Glutamatergic neuron (in vitro differentiated cells): Measurements from ENCODE around the gene CHST8. TPM values are rescaled to one million over a fixed set of nuclear protein-coding genes. Genes with fewer than 3 reads are reported as not detected.
A peak's percentile ranks its signal among the peaks of the same experiment; 100 is the strongest.

Experiments used
- DNase-seq: peaks from one replicate; pipeline ENCODE4 v3.0.0; 2022
- H3K27ac Mint-ChIP-seq: one replicate; pipeline ENCODE4 v1.8.0; 2020; ENCODE audit warnings: mild to moderate bottlenecking, mixed read lengths, inconsistent platforms; ENCODE audit not compliant: unreplicated experiment
- H3K27me3 Mint-ChIP-seq: one replicate; pipeline ENCODE4 v1.8.0; 2020; ENCODE audit warnings: mild to moderate bottlenecking, moderate library complexity, mixed read lengths, inconsistent platforms; ENCODE audit not compliant: unreplicated experiment
- H3K36me3 Mint-ChIP-seq: one replicate; pipeline ENCODE4 v1.8.0; 2020; ENCODE audit warnings: mild to moderate bottlenecking, mixed read lengths, inconsistent platforms; ENCODE audit not compliant: unreplicated experiment
- H3K4me1 Mint-ChIP-seq: one replicate; pipeline ENCODE4 v1.8.0; 2020; ENCODE audit warnings: mild to moderate bottlenecking, low read depth, mixed read lengths, inconsistent platforms; ENCODE audit not compliant: unreplicated experiment
- H3K4me3 Mint-ChIP-seq: one replicate; pipeline ENCODE4 v1.8.0; 2020; ENCODE audit warnings: mild to moderate bottlenecking, mixed read lengths, inconsistent platforms; ENCODE audit not compliant: unreplicated experiment
- H3K9me3 Mint-ChIP-seq: one replicate; pipeline ENCODE4 v1.8.0; 2020; ENCODE audit warnings: mild to moderate bottlenecking, moderate library complexity, mixed read lengths, inconsistent platforms; ENCODE audit not compliant: unreplicated experiment
- total RNA-seq: library from RNA; stranded (reverse); fragmentation: NEBNext Ultra II Directional; extraction: Animal tissue kit (Norgen Biotek cat#: 25700); gene quantifications from one replicate; pipeline ENCODE4 v1.2.1, GENCODE V29; 2021; ENCODE audit not compliant: unreplicated experiment
- TF ChIP-seq, protein P1 (sequence below): fragments of 200-600 bp; sonication (generic); IDR thresholded peaks from one replicate; pipeline ENCODE4 v1.5.0; 2021; ENCODE audit not compliant: partially characterized antibody, unreplicated experiment

CHST8 gene
- total RNA-seq, 1 donor from 2014 or later: 235 TPM

DNA sequence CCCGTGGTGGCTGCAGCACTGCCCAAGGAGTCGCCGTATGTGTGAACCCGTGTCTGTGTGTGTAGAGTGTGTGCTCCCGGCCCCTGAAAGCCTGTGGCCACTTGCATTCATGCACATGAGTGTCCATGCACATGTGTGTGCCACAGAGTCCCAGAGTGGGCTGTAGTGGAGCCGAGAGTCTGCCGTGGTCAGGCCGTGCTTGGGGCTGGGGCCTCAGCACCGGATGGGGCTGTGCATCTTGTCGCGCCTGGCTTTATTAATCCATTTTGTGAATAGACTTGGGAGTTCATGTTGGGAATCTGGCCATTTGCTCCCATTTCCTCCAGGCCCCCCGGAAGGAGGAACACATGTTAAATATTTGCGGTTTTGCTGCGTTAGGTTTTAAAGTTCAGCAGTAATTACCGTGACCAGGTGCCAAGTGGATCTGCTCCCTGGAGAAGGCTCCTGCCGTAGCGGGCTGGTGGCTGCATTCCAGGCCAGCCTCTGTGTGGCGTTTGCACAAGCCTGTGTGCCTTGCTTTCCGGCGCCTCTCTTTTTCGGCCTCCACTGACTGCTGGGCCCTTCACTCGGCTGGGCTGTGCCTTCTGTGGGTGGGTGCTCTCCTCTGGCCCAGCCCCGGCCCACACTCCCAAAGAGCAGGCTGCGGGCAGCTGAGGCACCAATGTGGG is 105.7 kb downstream of the CHST8 start:
- peaks cover 18% of the 10 kb centered on the region for H3K36me3 Mint-ChIP-seq
- TF ChIP-seq, protein P1, sequence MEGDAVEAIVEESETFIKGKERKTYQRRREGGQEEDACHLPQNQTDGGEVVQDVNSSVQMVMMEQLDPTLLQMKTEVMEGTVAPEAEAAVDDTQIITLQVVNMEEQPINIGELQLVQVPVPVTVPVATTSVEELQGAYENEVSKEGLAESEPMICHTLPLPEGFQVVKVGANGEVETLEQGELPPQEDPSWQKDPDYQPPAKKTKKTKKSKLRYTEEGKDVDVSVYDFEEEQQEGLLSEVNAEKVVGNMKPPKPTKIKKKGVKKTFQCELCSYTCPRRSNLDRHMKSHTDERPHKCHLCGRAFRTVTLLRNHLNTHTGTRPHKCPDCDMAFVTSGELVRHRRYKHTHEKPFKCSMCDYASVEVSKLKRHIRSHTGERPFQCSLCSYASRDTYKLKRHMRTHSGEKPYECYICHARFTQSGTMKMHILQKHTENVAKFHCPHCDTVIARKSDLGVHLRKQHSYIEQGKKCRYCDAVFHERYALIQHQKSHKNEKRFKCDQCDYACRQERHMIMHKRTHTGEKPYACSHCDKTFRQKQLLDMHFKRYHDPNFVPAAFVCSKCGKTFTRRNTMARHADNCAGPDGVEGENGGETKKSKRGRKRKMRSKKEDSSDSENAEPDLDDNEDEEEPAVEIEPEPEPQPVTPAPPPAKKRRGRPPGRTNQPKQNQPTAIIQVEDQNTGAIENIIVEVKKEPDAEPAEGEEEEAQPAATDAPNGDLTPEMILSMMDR: no peak
- peaks cover 59% of the 10 kb centered on the region for H3K9me3 Mint-ChIP-seq
- peaks cover 38% of the 10 kb centered on the region for H3K27me3 Mint-ChIP-seq
- peaks cover 68% of the 10 kb centered on the region for H3K4me1 Mint-ChIP-seq
- no peak overlapping the region for H3K27ac Mint-ChIP-seq
- H3K4me3 Mint-ChIP-seq: peak overlapping the region; percentile 42
- DNase-seq: no peak

DNA sequence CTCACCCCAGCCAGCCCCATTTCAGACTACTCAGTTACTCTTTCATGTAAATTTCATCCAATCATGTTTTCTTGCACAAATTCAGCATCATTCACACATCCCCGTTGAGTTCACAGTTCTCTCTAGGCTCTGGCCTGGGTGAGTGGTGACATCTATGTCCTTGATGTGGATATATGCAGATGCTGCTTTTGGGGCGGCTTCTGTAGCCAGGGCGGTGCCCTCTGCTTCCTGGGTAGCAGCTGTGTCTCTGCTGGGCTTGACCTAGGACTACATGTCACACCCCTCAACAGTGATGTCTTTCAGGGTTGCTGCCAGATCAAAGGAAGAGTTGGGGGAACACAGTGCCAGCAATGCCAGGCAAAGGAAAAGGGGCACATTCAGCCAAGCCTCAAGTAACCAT is 106.4 kb downstream of the CHST8 start:
- H3K4me1 Mint-ChIP-seq: peaks cover 64% of the 10 kb centered on the region
- TF ChIP-seq, protein P1: no peak
- H3K9me3 Mint-ChIP-seq: peaks cover 53% of the 10 kb centered on the region
- H3K27me3 Mint-ChIP-seq: peaks cover 33% of the 10 kb centered on the region
- no peak for DNase-seq
- peak overlapping the region; percentile 8 for H3K4me3 Mint-ChIP-seq
- H3K36me3 Mint-ChIP-seq: peaks cover 24% of the 10 kb centered on the region
- H3K27ac Mint-ChIP-seq: no peak overlapping the region

DNA sequence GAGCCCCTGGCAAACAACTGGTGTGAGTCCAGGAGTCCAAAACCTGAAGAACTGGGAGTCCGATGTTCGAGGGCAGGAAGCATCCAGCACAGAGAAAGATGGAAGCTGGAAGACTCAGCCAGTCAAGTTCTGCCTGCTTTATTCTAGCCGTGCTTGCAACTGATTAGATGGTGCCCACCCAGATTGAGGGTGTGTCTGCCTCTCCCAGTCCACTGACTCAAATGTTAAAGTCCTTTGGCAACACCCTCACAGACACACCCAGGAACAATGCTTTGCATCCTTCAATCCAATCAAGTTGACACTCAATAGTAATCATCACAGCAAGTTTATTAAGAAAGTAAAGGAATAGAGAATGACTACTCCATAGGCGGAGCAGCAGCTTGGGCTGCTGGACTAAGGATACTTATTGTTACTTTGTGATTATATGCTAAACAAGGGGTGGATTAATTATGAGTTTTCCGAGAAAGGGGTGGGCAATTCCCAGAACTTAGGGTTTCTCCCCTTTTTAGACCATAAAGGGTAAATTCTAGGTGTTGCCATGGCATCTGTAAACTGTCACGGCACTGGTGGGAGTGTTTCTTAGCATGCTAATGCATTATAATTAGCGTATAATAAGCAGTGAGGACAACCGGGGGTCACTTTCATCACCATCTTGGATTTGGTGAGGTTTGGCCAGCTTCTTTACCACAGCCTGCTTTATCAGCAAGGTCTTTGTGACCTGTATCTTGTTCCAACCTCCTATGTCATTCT is 109.3 kb downstream of the CHST8 start:
- DNase-seq: no peak
- peak overlapping the region; percentile 11 for H3K27ac Mint-ChIP-seq
- peak overlapping the region; percentile 8 for H3K4me3 Mint-ChIP-seq
- H3K4me1 Mint-ChIP-seq: peaks cover 56% of the 10 kb centered on the region
- H3K27me3 Mint-ChIP-seq: peaks cover 25% of the 10 kb centered on the region
- peaks cover 28% of the 10 kb centered on the region for H3K36me3 Mint-ChIP-seq
- peaks cover 52% of the 10 kb centered on the region for H3K9me3 Mint-ChIP-seq
- TF ChIP-seq, protein P1: no peak

DNA sequence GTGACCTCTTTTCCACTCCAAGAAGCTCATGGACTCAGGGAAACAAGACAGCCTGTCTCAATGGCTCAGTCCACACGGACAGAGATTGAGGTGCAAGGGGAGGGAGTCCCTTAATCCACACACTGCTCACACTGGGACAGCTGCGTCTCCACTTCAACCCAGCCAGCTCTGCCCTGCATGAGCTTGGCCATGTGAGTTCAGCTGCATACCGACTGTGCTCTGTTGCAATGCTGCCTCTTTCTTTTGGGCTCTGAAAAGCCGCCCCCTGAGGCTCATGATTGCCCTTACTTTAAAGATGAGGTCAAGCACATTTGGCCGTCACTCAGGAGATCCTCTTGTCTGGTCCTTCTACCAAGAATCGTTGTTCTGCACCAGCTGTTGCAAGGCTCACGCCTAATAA is 110.1 kb downstream of the CHST8 start:
- peaks cover 55% of the 10 kb centered on the region for H3K9me3 Mint-ChIP-seq
- peaks cover 58% of the 10 kb centered on the region for H3K4me1 Mint-ChIP-seq
- peaks cover 28% of the 10 kb centered on the region for H3K36me3 Mint-ChIP-seq
- H3K4me3 Mint-ChIP-seq: no peak overlapping the region
- H3K27ac Mint-ChIP-seq: peak overlapping the region; percentile 55
- DNase-seq: no peak
- TF ChIP-seq, protein P1: no peak
- peaks cover 24% of the 10 kb centered on the region for H3K27me3 Mint-ChIP-seq

DNA sequence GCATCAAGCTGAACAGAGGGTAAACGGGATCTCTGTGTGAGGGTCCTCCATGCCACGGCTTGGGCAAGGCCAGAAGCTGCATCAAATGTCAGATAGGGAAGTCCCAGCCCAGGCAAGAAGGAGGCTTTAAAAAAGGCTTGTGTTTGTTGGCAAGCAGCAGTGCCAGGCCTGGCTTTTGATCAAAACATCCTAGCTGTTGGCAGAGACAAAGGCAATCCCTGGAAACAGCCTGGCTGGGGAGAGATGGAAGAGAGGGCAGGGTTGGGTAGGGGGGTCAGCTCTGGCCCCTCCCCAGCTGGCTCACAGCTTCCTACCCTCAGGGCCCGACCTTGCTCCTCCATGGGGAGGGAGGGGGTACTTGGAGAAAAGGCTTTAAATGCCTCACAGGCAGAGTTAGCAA is 113.2 kb downstream of the CHST8 start:
- TF ChIP-seq, protein P1: no peak
- Mint-ChIP-seq H3K4me1 (peaks cover 60% of the 10 kb centered on the region), H3K27ac (peak overlapping the region; percentile 38), H3K4me3 (no peak overlapping the region), H3K27me3 (peaks cover 14% of the 10 kb centered on the region), H3K9me3 (peaks cover 43% of the 10 kb centered on the region), H3K36me3 (peaks cover 16% of the 10 kb centered on the region)
- DNase-seq: no peak
